Kidney epithelial cell (primary cell): ENCODE measurements around the gene ZNF146. TPM values are rescaled to one million over a fixed set of nuclear protein-coding genes. Genes with fewer than 3 reads are reported as not detected.

ENCODE experiments used
- DNase-seq: peaks from one replicate; pipeline ENCODE4 v3.0.0-alpha.2; 2010; ENCODE audit warnings: low read depth
- H3K27me3 ChIP-seq: 2 replicates; pipeline ENCODE4 v1.6.0; 2011; ENCODE audit warnings: low read length; ENCODE audit not compliant: control insufficient read depth, insufficient read depth
- H3K36me3 ChIP-seq: 2 replicates; pipeline ENCODE4 v1.5.1; 2011; ENCODE audit warnings: low read length; ENCODE audit not compliant: control insufficient read depth, insufficient read depth
- H3K4me3 ChIP-seq: 2 replicates; pipeline ENCODE4 v1.5.1; 2011; ENCODE audit warnings: low read depth, mild to moderate bottlenecking, control low read depth, low read length
- total RNA-seq: library from RNA; depleted of rRNA; stranded (reverse); fragments of >200 nt; gene quantifications from 2 replicates; pipeline ENCODE4 v1.2.3, GENCODE V29; 2015
- TF ChIP-seq, protein P1 (sequence below): IDR thresholded peaks from 2 replicates; pipeline ENCODE4 v1.5.1; 2011; ENCODE audit warnings: mild to moderate bottlenecking, moderate library complexity, low read length, control low read depth, inconsistent platforms; ENCODE audit not compliant: insufficient read depth, poor library complexity, severe bottlenecking

Gene ZNF146
- total RNA-seq, 1 donor from 2014 or later: 123 TPM

DNA sequence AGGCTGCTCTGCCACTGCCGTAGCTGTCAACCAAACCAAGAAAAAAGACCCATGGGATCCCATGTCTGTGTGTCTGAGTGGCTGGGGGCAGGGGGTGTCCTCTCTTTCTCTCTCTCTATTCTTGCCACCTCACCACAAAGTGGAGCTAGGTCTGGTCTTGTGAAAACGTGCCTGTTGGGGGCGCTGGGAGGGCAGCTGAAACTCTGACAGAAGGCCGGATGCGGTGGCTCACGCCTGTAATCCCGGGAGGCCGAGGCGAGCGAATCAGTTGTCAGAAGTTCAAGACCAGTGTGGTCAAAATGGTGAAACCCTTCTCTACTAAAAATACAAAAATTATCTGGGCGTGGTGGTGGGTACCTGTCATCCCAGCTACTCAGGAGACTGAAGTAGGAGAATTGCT, 29.2 kb downstream of the ZNF146 start:
- no peaks in the 10 kb centered on the region for H3K36me3 ChIP-seq
- no peak for DNase-seq
- TF ChIP-seq, protein P1, sequence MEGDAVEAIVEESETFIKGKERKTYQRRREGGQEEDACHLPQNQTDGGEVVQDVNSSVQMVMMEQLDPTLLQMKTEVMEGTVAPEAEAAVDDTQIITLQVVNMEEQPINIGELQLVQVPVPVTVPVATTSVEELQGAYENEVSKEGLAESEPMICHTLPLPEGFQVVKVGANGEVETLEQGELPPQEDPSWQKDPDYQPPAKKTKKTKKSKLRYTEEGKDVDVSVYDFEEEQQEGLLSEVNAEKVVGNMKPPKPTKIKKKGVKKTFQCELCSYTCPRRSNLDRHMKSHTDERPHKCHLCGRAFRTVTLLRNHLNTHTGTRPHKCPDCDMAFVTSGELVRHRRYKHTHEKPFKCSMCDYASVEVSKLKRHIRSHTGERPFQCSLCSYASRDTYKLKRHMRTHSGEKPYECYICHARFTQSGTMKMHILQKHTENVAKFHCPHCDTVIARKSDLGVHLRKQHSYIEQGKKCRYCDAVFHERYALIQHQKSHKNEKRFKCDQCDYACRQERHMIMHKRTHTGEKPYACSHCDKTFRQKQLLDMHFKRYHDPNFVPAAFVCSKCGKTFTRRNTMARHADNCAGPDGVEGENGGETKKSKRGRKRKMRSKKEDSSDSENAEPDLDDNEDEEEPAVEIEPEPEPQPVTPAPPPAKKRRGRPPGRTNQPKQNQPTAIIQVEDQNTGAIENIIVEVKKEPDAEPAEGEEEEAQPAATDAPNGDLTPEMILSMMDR: no peak

DNA sequence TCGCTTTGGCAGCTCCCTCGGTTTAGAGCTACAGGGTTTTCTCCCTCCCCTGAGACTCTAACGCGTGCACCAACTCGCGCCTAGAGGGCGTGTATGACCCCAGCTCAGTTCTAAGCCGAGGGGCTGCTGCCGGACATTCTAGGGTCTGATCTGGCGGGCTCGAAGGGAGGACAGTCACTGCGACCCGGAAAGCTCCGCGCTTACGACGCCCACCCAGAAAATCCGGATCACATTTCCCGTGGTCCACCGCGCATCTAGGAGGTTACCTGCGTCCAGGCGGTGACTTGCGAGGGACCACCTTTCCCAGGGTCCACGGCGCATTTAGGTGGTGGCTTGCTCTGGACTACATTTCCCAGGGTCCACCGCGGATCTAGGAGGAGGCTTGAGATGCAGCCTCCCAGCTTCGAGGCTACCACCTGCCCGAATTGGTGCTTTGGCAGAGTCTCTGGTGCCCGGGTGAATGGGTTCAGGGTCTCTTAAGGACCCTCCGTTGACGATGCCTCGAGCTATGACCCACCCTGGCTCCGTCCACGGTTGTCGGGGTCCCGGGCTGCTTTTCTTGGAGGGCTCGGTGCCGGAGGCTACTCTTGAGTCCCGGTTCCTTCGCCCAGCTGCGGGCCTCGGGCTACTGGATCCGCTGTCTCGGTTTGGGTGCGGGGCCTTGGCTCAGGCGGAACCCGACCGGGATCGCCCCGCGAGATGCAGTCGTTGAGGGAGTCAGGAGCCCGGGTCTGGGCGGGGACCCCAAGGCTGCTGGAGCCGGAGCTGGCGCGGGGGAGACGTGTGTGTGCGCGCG, 30.5 kb downstream of the ZNF146 start:
- no peak overlapping the region for H3K4me3 ChIP-seq
- no peaks in the 10 kb centered on the region for H3K36me3 ChIP-seq
- H3K27me3 ChIP-seq: peaks cover 14% of the 10 kb centered on the region
- no peak for DNase-seq
- TF ChIP-seq, protein P1: no peak

More for the DNA sequence above, 29.2 kb downstream of the ZNF146 start:
- Histone ChIP-seq H3K4me3 (no peak overlapping the region), H3K27me3 (peaks cover 14% of the 10 kb centered on the region)

DNA sequence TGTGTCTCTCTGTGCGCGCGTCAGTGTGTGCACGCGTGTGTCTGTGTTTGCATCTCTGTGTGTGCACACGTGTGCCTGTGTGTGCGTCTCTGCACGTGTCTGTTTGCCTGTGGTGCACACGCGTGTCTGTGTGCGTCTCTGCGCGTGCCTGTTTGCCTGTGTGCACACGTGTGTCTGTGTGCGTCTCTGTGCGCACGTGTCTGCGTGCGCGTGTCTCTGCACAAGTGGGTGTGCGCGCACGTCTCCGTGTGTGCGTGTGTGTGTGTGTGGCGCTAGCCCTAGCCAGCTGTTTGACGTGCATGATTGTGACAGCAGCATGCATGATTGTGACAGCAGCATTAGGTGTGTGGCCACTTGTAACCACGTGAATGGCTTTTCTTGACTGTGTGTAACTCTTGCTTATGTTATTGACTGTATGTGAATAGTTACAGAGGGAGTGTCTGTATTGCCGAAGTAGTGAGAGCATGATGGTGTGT, 31.1 kb downstream of the ZNF146 start:
- TF ChIP-seq, protein P1: no peak
- H3K36me3 ChIP-seq: no peaks in the 10 kb centered on the region
- no peak overlapping the region for H3K4me3 ChIP-seq
- H3K27me3 ChIP-seq: peaks cover 14% of the 10 kb centered on the region
- no peak for DNase-seq

DNA sequence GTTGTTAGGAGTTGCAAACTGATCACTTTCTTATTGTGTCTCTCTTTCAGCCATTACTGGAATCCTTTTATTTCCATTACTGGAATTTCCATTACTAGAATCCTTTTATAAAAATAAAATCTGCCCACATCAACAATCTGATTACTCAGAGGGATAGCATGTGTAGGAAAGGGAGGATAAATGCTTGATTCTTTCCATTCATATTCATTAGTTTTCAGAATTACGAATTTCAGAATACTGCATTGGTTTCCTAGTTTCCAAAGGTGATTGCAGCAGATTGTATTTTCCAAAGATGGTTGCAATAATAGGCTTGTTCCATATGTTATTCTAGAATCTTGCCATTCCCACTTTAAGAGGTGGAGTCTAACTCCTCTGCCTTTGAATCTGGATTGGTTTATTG, 37.1 kb downstream of the ZNF146 start:
- TF ChIP-seq, protein P1: no peak
- DNase-seq: no peak
- no peak overlapping the region for H3K4me3 ChIP-seq
- no peaks in the 10 kb centered on the region for H3K27me3 ChIP-seq
- no peaks in the 10 kb centered on the region for H3K36me3 ChIP-seq

DNA sequence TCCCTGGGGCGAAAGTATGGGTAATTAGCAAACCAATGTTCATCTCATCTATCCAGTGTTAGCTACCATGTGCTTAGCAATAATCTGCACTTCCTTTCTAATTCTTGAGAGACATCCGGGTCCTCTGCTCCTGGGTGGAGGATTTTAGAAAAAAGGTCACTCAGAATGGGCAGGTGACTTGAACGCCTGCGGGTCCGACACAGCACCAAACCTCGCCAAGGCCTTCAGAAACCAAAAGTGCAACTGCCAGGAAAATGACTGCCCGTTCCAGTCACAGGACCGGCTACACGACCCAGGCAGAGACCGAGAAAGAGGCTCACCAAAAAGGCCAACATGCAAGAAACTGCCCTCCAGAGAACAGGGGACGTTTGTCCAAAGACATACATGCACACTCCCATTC, 39.9 kb downstream of the ZNF146 start:
- no peak for DNase-seq
- Histone ChIP-seq H3K4me3 (no peak overlapping the region), H3K27me3 (no peaks in the 10 kb centered on the region), H3K36me3 (no peaks in the 10 kb centered on the region)
- TF ChIP-seq, protein P1: no peak

DNA sequence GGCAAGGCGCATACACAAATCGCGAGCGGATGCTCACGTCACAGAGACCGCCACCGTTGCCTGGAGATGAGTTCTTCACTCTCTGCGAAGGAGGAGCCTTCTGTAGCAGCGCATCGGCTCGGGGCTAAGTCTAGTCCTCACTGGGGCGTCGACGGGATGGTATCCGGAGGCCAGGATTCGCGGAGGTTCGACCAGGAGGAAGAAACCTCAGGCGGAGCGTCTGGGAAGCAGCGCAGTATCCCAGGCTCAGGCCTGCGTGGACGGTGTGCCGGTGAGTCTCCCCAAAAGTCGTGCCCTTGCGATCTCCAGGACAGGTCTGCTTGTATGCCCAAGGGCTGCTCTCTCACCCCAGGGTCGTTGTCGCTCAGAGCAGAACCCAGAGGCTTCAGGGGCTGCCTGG, 40.4 kb downstream of the ZNF146 start:
- Histone ChIP-seq H3K36me3 (no peaks in the 10 kb centered on the region), H3K4me3 (no peak overlapping the region), H3K27me3 (no peaks in the 10 kb centered on the region)
- TF ChIP-seq, protein P1: no peak
- DNase-seq: no peak
